ENCODE measurements around the gene ABCC5. TPM values are rescaled to one million over a fixed set of nuclear protein-coding genes. Genes with fewer than 3 reads are reported as not detected.
A peak's percentile ranks its signal among the peaks of the same experiment; 100 is the strongest.

The ABCC5 gene
- total and polyA plus RNA-seq, 2 of the 8 experiments (the other 6 are each of a cell fraction or from before 2014, with no cell fraction given) = 25.3 to 40.8 TPM

GRCh38 chr3:184017672-184018423 lies at the start of gene ABCC5 (continued):
- no peak for TF ChIP-seq USF2 (IDR thresholded peaks at IDR 0.05; ENCODE audit: low read length)
- TF ChIP-seq POLR2AphosphoS5 (IDR thresholded peaks at IDR 0.05; ENCODE audit: low read depth, low read length) = peak; percentile 85
- TF ChIP-seq TBP (IDR thresholded peaks at IDR 0.05; ENCODE audit: low read depth, low read length) = 0 out of 2 replicates have a peak, but pooled peaks have one; percentile 58
- peak; percentile 53 to 83; a peak in 3 of 4 replicates for TF ChIP-seq SIN3A (conservative IDR thresholded peaks at IDR 0.05 in 1 of 2, IDR thresholded peaks at IDR 0.05 in 1 of 2; ENCODE audit: low read depth in 1 of 2, low read length in 2 of 2)
- peak; percentile 84 to 86 for TF ChIP-seq POLR2A (IDR thresholded peaks at IDR 0.05; ENCODE audit: control extremely low read depth in 1 of 2, low read depth in 2 of 2, low read length in 2 of 2)
- TF ChIP-seq KDM4A (IDR thresholded peaks at IDR 0.05; ENCODE audit: low read depth, low read length, severe bottlenecking) = peak; percentile 91
- TF ChIP-seq NRF1 (IDR thresholded peaks at IDR 0.05; ENCODE audit: low read depth, low read length) = peak; percentile 45; the same call in 1 of the 2 replicates
- TF ChIP-seq CEBPB (IDR thresholded peaks at IDR 0.05; ENCODE audit: low read depth, low read length) = no peak
- TF ChIP-seq E2F6 (IDR thresholded peaks at IDR 0.05) = 0 out of 2 replicates have a peak, but pooled peaks have one; percentile 29
- no peak for TF ChIP-seq ATF3 (IDR thresholded peaks at IDR 0.05; ENCODE audit: insufficient read depth, low read depth, low read length)
- peak; percentile 92 for TF ChIP-seq EGR1 (IDR thresholded peaks at IDR 0.05; ENCODE audit: borderline replicate concordance, low read depth, low read length)
- TF ChIP-seq TAF1 (IDR thresholded peaks at IDR 0.05; ENCODE audit: low read depth, low read length) = peak; percentile 82
- peak; percentile 37 for TF ChIP-seq TAF7 (optimal IDR thresholded peaks at IDR 0.05; ENCODE audit: borderline replicate concordance, low read depth, low read length)
- TF ChIP-seq SIX5 (IDR thresholded peaks at IDR 0.05; ENCODE audit: low read depth, low read length) = peak; percentile 79
- no peak for TF ChIP-seq CHD1 (IDR thresholded peaks at IDR 0.05; ENCODE audit: low read depth, low read length)
- TF ChIP-seq SP1 (IDR thresholded peaks at IDR 0.05; ENCODE audit: low read depth, low read length) = no peak
- TF ChIP-seq TEAD4 (IDR thresholded peaks at IDR 0.05; ENCODE audit: low read depth, low read length) = no peak
- no peak for TF ChIP-seq CTBP2 (IDR thresholded peaks at IDR 0.05; ENCODE audit: borderline replicate concordance, insufficient read depth, insufficient read length, low read length)
- peak; percentile 70 for TF ChIP-seq ASH2L (IDR thresholded peaks at IDR 0.05; ENCODE audit: low read length)
- peak; percentile 79 for TF ChIP-seq PHF8 (conservative IDR thresholded peaks at IDR 0.05; ENCODE audit: low read depth, low read length)
- no peak for TF ChIP-seq KDM5A (IDR thresholded peaks at IDR 0.05; ENCODE audit: low read length)
- TF ChIP-seq JUND (IDR thresholded peaks at IDR 0.05; ENCODE audit: low read length) = 0 out of 2 replicates have a peak, but pooled peaks have one; percentile 4
- TF ChIP-seq GTF2F1 (IDR thresholded peaks at IDR 0.05; ENCODE audit: borderline replicate concordance, low read depth, low read length) = 0 out of 2 replicates have a peak, but pooled peaks have one; percentile 34

Measured in H1 (cell line).